Activated CD4-positive, alpha-beta T cell treated with anti-CD3 and anti-CD28 coated beads for 24 hours (primary cell): ENCODE measurements around the gene UTP25.

Source experiments
- DNase-seq, 2 donors: peaks; one replicate each; pipeline ENCODE4 v3.0.0-alpha.2; 2020; ENCODE audit warnings: low read depth in 2 of 2

The UTP25 gene

GRCh38 chr1:209839875-209840546 is 12.2 kb downstream of the UTP25 start:
- no peak for DNase-seq

- DNase-seq: no peak
Observed at GRCh38 chr1:209840611-209841010, 12.8 kb downstream of the UTP25 start.

- DNase-seq: no peak
Observed at GRCh38 chr1:209844695-209845407, 17.1 kb downstream of the UTP25 start.

GRCh38 chr1:209845408-209845725 is 17.6 kb downstream of the UTP25 start:
- no peak for DNase-seq

GRCh38 chr1:209849388-209849787 is 21.6 kb downstream of the UTP25 start:
- no peak for DNase-seq

- DNase-seq: peak; percentile 14 to 18
Observed at GRCh38 chr1:209850342-209850979, 22.7 kb downstream of the UTP25 start.

- DNase-seq: no peak
Observed at GRCh38 chr1:209853676-209854075, 25.9 kb downstream of the UTP25 start.

GRCh38 chr1:209854196-209854595 is 26.4 kb downstream of the UTP25 start:
- no peak for DNase-seq

GRCh38 chr1:209855006-209855405 is 27.2 kb downstream of the UTP25 start:
- DNase-seq: no peak

GRCh38 chr1:209855623-209856022 is 27.9 kb downstream of the UTP25 start:
- DNase-seq: no peak

- DNase-seq: no peak
Observed at GRCh38 chr1:209858561-209859103, 30.9 kb downstream of the UTP25 start.

GRCh38 chr1:209860293-209860881 is 32.6 kb downstream of the UTP25 start:
- DNase-seq: peak; percentile 56 to 58

- DNase-seq: no peak
Observed at GRCh38 chr1:209861242-209861641, 33.5 kb downstream of the UTP25 start.

GRCh38 chr1:209862391-209863356 is 34.9 kb downstream of the UTP25 start:
- no peak for DNase-seq

- DNase-seq: no peak
Observed at GRCh38 chr1:209863766-209864485, 36.2 kb downstream of the UTP25 start.

- no peak for DNase-seq
Observed at GRCh38 chr1:209866201-209866600, 38.4 kb downstream of the UTP25 start.

GRCh38 chr1:209869291-209870149 is 41.7 kb downstream of the UTP25 start:
- DNase-seq: no peak

GRCh38 chr1:209870151-209870831 is 42.5 kb downstream of the UTP25 start:
- no peak for DNase-seq

GRCh38 chr1:209871006-209871405 is 43.2 kb downstream of the UTP25 start:
- no peak for DNase-seq
